Measurements from ENCODE around the gene SPX. TPM values are rescaled to one million over a fixed set of nuclear protein-coding genes. Genes with fewer than 3 reads are reported as not detected.
A peak's percentile ranks its signal among the peaks of the same experiment; 100 is the strongest.

SPX gene
- total RNA-seq, result 2.6 and 2.7 TPM in 2 replicates
- long read RNA-seq, transcript SPX-203 (3 exons, 1,826 nt), result major isoform, 6 of 14 reads
- long read RNA-seq, partial matches to known transcripts, result 4 of 14 reads
- long read RNA-seq, other reads (novel, unspliced or antisense), result 0 of 14 reads

- Mint-ChIP-seq H3K36me3 (ENCODE audit: insufficient read depth) (peaks cover 3% of the 10 kb centered on the region), H3K9me3 (ENCODE audit: low read depth) (peaks cover 13% of the 10 kb centered on the region), H3K4me3 (ENCODE audit: low read depth) (peak within 1 kb of the TSS; percentile 65), H3K27ac (peak within 1 kb of the TSS; percentile 11), H3K4me1 (ENCODE audit: low read depth) (peaks cover 27% of the 10 kb centered on the region), H3K27me3 (peaks cover 43% of the 10 kb centered on the region)
- no peak for TF ChIP-seq CTCF (IDR thresholded peaks at IDR 0.05; ENCODE audit: unreplicated experiment)
- DNase-seq (ENCODE audit: low spot score, unreplicated experiment), result no peak
Observed at GRCh38 chr12:21526053-21526452, at the start of gene SPX. SPX (plus strand) TSS chr12:21526296; CDS start chr12:21526473, 177 bp downstream.

GRCh38 chr12:21476949-21477348, 49.1 kb upstream of the SPX start:
- H3K9me3 Mint-ChIP-seq (ENCODE audit: low read depth), result no peaks in the 10 kb centered on the region
- no peak overlapping the region for H3K4me3 Mint-ChIP-seq (ENCODE audit: low read depth)
- DNase-seq (ENCODE audit: low spot score, unreplicated experiment), result no peak
- H3K27me3 Mint-ChIP-seq, result no peaks in the 10 kb centered on the region
- H3K4me1 Mint-ChIP-seq (ENCODE audit: low read depth), result peaks cover 1% of the 10 kb centered on the region
- no peak overlapping the region for H3K27ac Mint-ChIP-seq
- TF ChIP-seq CTCF (IDR thresholded peaks at IDR 0.05; ENCODE audit: unreplicated experiment), result no peak
- H3K36me3 Mint-ChIP-seq (ENCODE audit: insufficient read depth), result peaks cover 14% of the 10 kb centered on the region

- TF ChIP-seq CTCF (IDR thresholded peaks at IDR 0.05; ENCODE audit: unreplicated experiment), result no peak
Observed at GRCh38 chr12:21478756-21479455, 47.2 kb upstream of the SPX start.

GRCh38 chr12:21483531-21483930, 42.6 kb upstream of the SPX start:
- Mint-ChIP-seq H3K36me3 (ENCODE audit: insufficient read depth) (peaks cover 8% of the 10 kb centered on the region), H3K27ac (no peak overlapping the region), H3K4me3 (ENCODE audit: low read depth) (no peak overlapping the region), H3K9me3 (ENCODE audit: low read depth) (no peaks in the 10 kb centered on the region), H3K27me3 (no peaks in the 10 kb centered on the region), H3K4me1 (ENCODE audit: low read depth) (no peaks in the 10 kb centered on the region)
- no peak for TF ChIP-seq CTCF (IDR thresholded peaks at IDR 0.05; ENCODE audit: unreplicated experiment)
- DNase-seq (ENCODE audit: low spot score, unreplicated experiment), result no peak

More at GRCh38 chr12:21478756-21479455, 47.2 kb upstream of the SPX start:
- Mint-ChIP-seq H3K36me3 (ENCODE audit: insufficient read depth) (peaks cover 6% of the 10 kb centered on the region), H3K4me1 (ENCODE audit: low read depth) (peaks cover 1% of the 10 kb centered on the region), H3K27me3 (no peaks in the 10 kb centered on the region), H3K27ac (no peak overlapping the region), H3K4me3 (ENCODE audit: low read depth) (no peak overlapping the region), H3K9me3 (ENCODE audit: low read depth) (no peaks in the 10 kb centered on the region)
- DNase-seq (ENCODE audit: low spot score, unreplicated experiment), result no peak

- no peak for TF ChIP-seq CTCF (IDR thresholded peaks at IDR 0.05; ENCODE audit: unreplicated experiment)
- peaks cover 17% of the 10 kb centered on the region for H3K36me3 Mint-ChIP-seq (ENCODE audit: insufficient read depth)
- H3K9me3 Mint-ChIP-seq (ENCODE audit: low read depth), result no peaks in the 10 kb centered on the region
Observed at GRCh38 chr12:21485998-21486397, 40.1 kb upstream of the SPX start.

More at GRCh38 chr12:21485998-21486397, 40.1 kb upstream of the SPX start:
- Mint-ChIP-seq H3K4me3 (ENCODE audit: low read depth) (no peak overlapping the region), H3K27me3 (no peaks in the 10 kb centered on the region), H3K27ac (no peak overlapping the region), H3K4me1 (ENCODE audit: low read depth) (no peaks in the 10 kb centered on the region)
- DNase-seq (ENCODE audit: low spot score, unreplicated experiment), result no peak

Data from progenitor cell of endocrine pancreas (in vitro differentiated cells).